Measurements from ENCODE around the gene NHS. TPM values are rescaled to one million over a fixed set of nuclear protein-coding genes. Genes with fewer than 3 reads are reported as not detected.
A peak's percentile ranks its signal among the peaks of the same experiment; 100 is the strongest.

The NHS gene
- total RNA-seq, 1 donor from 2014 or later: 2.5 TPM

DNA sequence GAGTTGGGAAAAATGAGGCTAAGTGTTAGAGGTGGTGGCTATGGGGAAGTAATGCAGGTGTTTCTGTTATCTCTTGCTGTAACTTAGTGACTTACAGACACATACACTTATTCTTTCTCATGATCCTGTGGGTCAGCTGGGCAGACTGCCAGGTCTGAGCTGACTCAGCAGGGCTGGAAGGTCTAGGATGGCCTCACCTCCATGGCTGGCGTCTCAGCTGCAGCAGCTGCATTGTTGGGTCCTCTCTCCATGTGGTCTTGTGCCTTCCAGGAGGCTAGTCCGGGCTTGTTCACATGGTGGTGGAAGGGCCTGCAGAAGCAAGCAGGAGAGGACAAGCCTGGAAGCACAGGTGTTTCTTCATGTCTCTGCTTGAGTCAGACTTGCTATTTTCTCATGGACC, 172.7 kb downstream of the NHS start:
- intact Hi-C loops (cut with DNase I): no loop called here
- Histone ChIP-seq H3K9me3 (no peaks in the 10 kb centered on the region), H3K4me3 (no peak overlapping the region), H3K27ac (no peak overlapping the region), H3K36me3 (no peaks in the 10 kb centered on the region), H3K27me3 (no peaks in the 10 kb centered on the region), H3K4me1 (no peaks in the 10 kb centered on the region)
- peak; percentile 70 for DNase-seq
- peak; percentile 49 for ATAC-seq
- TF ChIP-seq, protein P1, sequence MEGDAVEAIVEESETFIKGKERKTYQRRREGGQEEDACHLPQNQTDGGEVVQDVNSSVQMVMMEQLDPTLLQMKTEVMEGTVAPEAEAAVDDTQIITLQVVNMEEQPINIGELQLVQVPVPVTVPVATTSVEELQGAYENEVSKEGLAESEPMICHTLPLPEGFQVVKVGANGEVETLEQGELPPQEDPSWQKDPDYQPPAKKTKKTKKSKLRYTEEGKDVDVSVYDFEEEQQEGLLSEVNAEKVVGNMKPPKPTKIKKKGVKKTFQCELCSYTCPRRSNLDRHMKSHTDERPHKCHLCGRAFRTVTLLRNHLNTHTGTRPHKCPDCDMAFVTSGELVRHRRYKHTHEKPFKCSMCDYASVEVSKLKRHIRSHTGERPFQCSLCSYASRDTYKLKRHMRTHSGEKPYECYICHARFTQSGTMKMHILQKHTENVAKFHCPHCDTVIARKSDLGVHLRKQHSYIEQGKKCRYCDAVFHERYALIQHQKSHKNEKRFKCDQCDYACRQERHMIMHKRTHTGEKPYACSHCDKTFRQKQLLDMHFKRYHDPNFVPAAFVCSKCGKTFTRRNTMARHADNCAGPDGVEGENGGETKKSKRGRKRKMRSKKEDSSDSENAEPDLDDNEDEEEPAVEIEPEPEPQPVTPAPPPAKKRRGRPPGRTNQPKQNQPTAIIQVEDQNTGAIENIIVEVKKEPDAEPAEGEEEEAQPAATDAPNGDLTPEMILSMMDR (IDR thresholded peaks at IDR 0.05): no peak

DNA sequence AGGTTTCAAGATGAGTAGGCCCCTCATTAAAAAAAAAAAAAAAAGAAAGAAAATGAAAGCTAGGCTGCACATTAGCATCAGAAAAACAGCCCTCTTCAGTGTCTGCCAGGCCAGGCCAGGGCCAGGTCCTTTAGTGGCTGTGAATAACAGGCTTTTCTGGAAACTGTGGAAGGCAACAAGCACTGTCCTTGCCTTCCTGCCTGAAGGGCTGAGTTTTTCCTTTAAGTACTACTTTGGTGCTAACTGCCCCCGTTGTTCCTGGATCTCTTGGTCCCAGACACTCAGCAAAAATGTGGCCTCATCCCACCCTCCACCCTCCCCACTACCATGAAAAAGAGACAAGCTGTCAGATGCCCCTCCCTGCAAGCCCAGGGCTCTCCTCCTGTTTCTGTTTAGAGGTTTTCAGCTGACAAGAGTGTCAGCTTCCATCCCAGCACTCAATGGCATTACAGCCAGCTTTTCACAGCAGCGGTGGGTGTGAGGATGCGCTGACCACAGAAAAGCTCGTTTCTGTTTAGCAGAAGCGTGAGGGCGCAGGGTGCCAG, 174.2 kb downstream of the NHS start:
- no peaks in the 10 kb centered on the region for H3K36me3 ChIP-seq
- H3K27me3 ChIP-seq: no peaks in the 10 kb centered on the region
- ATAC-seq: no peak
- DNase-seq: no peak
- intact Hi-C loops (cut with DNase I): no loop called here
- H3K27ac ChIP-seq: no peak overlapping the region
- H3K9me3 ChIP-seq: no peaks in the 10 kb centered on the region
- TF ChIP-seq, protein P1 (IDR thresholded peaks at IDR 0.05): no peak
- H3K4me1 ChIP-seq: no peaks in the 10 kb centered on the region
- no peak overlapping the region for H3K4me3 ChIP-seq

DNA sequence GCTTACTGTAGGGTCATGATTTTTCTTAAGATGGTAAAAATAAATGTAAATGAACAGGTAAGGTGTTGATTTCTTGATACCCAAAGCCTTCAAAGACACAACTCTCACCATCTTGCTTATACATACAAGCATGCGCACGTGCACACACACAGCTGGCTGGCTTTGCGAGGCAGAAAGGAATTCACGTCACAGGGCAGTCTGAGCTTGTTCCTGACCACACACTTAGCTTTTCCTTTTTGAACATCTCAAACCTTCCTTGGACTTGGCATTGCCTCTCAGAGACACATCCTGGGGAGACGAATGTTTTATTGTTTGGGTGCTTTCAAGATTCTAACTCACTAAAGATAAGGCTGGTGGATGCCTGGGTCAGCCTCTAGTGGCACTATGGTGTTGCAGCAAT, 175.0 kb downstream of the NHS start:
- H3K27ac ChIP-seq: no peak overlapping the region
- no peak overlapping the region for H3K4me3 ChIP-seq
- TF ChIP-seq, protein P1 (IDR thresholded peaks at IDR 0.05): no peak
- no peaks in the 10 kb centered on the region for H3K9me3 ChIP-seq
- H3K27me3 ChIP-seq: no peaks in the 10 kb centered on the region
- ATAC-seq (no peak), DNase-seq (no peak)
- H3K36me3 ChIP-seq: no peaks in the 10 kb centered on the region
- intact Hi-C loops (cut with DNase I): no loop called here
- H3K4me1 ChIP-seq: no peaks in the 10 kb centered on the region

DNA sequence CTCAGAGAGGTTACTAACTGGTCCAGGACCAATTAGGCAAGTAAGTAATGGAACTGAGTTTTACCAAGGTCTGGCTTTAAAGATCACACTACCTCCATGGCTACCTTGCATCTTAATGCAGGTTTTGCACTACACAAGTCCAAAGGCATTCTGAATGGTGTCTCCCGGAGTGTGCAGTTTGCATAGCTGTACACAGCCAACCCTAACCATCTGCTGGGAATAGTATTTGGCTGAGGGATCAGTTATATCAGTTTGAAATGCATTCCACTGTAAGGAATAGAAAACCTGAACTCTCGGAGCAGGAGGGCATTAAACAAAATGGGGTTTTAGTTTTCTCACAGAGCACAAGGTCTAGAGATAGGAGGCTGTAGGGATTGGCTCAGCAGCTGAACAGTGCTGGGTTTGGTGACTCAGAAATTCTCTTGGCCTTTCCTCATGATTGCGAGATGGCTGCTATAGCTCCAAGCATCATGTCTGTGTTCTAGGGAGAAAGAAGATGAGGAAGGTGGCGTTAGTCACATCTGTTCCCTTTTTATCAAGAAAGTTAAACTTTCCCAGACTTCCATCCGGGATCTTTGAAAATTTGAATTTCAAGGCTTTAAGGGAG, 177.1 kb downstream of the NHS start:
- Histone ChIP-seq H3K27me3 (no peaks in the 10 kb centered on the region), H3K4me1 (no peaks in the 10 kb centered on the region), H3K9me3 (no peaks in the 10 kb centered on the region), H3K4me3 (no peak overlapping the region), H3K27ac (no peak overlapping the region), H3K36me3 (no peaks in the 10 kb centered on the region)
- TF ChIP-seq, protein P1 (IDR thresholded peaks at IDR 0.05): no peak
- intact Hi-C loops (cut with DNase I): no loop called here
- ATAC-seq (no peak), DNase-seq (no peak)

DNA sequence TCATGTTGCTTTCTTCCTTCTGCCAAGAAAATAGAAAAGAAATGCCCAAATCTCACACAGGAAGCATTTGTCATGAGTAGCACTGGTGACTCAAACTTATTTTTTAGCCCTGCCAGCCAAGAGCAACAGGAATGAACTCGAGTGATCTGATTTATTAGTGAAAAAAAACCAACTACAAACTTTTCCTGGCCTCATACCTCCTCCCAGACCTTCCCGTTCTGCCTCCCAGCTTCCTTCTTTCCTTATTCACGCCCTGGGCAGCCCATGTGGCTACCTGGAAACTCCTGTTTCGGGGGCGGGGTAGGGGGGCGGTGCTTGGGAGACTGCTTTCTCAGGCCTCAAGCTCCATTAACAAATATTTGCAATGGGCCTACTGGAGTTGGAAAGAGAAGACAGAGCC, 178.5 kb downstream of the NHS start:
- ATAC-seq (no peak), DNase-seq (no peak)
- no peaks in the 10 kb centered on the region for H3K27me3 ChIP-seq
- H3K4me1 ChIP-seq: no peaks in the 10 kb centered on the region
- H3K9me3 ChIP-seq: no peaks in the 10 kb centered on the region
- no peak overlapping the region for H3K27ac ChIP-seq
- TF ChIP-seq, protein P1 (IDR thresholded peaks at IDR 0.05): no peak
- no peak overlapping the region for H3K4me3 ChIP-seq
- no peaks in the 10 kb centered on the region for H3K36me3 ChIP-seq
- intact Hi-C loops (cut with DNase I): no loop called here

Data from upper lobe of right lung (tissue), 1 donor.